GM21723 (cell line): ENCODE results near the gene ANO9.
"Not testable (repeated sequence)": the region's sequence is repeated elsewhere in the genome, so short reads cannot be mapped to it uniquely, and the experiment has no call there.

Experiments used
- ATAC-seq: cut with Tn5 transposase; IDR thresholded peaks from one replicate; pipeline ENCODE4 v1.9.1; 2021; ENCODE audit warnings: mild to moderate bottlenecking, moderate library complexity; ENCODE audit not compliant: unreplicated experiment

ANO9 gene

GRCh38 chr11:389369-389768, 52.4 kb downstream of the ANO9 start:
- not testable (repeated sequence) for ATAC-seq

DNA sequence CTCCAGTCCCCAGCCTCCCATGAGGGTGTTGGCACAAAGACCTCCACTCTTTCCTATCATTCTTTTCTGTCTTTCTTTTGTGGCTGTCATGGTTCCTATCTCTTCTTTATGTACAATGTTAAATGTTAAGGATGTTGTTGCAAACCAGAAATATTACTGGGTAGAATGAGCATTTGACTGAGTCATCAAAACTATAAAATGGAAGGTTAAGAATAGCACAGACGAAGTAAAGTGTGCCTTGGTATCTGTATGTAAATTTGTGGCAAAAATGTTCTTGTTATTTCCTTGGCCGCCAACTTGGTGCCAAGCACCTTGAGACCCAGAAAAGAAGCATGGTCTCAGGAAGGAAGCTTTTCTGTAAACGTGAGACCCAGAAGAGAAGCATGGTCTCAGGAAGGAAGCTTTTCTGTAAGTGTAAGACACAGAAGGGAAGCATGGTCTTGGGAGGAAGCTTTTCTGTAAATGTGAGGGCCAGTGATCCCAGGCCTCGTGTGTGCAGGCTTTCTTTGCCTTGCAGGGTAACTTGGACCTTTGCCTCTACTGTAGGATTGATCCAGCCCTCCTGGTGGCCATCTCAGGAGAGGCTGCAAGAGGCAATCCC, 54.5 kb downstream of the ANO9 start:
- ATAC-seq, result no peak

GRCh38 chr11:386483-386882, 55.3 kb downstream of the ANO9 start:
- no peak for ATAC-seq

DNA sequence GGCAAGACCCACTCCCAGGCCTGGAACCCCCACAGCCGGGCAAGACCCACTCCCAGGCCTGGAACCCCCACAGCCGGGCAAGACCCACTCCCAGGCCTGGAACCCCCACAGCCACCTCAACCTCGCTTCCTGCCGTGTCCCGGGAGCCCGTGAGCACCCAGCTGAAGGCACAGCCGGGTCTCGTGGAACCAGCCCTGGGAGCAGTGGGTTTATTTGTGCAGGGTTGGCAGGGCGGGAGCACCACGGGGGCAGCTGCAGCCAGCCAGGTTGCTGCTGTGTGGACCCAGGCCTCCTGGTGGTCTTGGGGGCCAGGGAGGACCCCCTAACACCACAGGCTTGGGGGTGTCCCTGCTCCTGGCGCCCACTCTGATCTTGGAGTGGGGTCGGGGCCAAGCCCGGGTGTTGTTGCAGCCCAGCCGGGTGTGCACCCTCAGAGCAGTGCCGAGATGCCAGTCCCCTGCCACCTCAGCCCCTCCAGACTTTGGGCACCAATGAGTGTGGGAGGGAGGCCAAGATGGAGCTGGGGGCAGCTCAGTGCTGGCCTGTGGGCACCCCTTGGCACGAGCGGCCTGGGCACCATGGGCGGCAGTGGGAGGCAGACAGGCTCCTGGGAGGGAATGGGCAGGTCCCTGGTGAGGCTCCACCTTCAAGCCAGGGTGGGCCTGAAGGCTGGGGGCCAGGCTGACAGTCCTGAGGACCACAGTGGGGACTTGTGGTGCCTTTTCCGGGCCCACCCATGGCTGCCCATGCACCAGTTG, 56.0 kb downstream of the ANO9 start:
- no peak for ATAC-seq

DNA sequence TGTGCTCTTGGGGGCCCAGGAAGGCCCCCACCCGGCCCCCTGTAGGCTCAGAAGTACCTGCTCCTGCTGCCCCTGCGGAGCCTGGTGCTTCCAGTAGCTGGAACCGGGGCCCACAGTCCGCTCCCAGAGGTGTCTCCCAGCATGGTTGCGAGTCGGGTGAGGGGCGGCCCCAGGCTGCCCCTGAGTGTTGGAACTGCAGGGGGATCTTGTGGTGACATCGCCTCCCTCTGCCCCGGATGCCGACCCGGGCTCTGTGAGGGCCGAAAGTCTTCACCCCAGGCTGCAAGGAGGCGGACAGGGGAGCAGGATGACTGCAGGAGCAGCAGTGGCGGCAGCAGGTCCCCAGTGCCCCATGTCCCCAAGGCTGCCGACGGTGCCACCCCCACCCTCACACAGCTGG, 57.3 kb downstream of the ANO9 start:
- no peak for ATAC-seq

DNA sequence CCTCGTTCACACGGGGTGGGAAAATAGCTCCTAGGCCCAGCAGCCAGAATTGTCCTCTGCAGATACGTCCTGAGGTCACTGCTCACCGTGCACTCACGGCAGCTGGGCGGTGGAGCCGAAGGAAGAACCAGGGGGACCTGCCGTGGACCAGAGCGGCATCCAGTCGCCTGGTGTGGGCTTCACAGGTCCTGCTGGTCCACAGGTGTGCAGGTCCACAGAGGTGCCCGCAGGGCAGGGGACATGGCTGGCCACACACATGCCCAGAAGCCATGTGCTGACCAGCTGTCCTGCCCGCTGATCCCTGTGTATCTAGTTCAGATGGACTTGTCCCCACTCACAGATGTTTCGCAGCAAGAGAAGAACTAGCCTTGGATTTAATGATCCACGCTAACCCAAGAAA, 58.4 kb downstream of the ANO9 start:
- no peak for ATAC-seq

GRCh38 chr11:382081-382629, 59.7 kb downstream of the ANO9 start:
- ATAC-seq, result no peak

GRCh38 chr11:381501-382072, 60.2 kb downstream of the ANO9 start:
- no peak for ATAC-seq

DNA sequence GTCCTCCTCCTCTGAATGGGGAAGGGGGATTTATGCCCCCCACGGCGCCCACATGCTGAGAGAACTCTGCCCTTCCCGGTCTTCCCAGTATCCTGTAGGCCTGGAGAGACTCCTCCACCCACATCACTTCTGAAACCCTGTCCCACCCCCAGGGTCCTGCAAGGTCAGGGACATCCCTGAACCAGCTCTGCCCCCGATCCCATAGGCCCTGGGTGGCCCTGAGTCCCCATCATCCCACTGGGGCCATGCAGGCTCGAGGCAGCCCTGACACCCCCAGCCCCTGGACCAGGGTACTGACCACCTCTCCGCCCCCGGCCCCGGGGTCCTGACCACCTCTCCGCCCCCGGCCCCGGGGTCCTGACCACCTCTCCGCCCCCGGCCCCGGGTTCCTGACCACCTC, 60.8 kb downstream of the ANO9 start:
- no peak for ATAC-seq

DNA sequence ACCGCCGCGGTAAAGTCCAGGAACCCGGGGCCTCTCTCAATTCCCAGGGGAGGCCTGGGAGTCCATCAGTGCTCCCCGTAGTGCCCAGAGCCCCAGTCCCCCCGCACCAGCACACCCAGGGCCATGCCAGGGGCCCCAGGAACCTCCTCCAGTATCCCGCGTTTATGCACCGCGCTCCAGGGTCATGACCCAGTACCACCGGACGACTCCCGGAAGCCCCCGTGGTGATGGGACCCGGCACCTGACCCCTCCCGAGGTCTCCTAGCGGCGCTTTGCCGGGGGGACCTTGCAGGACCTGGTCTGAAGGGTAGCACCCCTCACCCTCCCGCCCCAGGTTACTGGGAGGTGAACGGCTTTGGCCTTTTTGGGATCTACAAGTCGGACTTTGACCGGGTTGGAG, 61.3 kb downstream of the ANO9 start:
- ATAC-seq, result no peak

- no peak for ATAC-seq
These were observed 61.7 kb downstream of the ANO9 start for GRCh38 chr11:380095-380480.

DNA sequence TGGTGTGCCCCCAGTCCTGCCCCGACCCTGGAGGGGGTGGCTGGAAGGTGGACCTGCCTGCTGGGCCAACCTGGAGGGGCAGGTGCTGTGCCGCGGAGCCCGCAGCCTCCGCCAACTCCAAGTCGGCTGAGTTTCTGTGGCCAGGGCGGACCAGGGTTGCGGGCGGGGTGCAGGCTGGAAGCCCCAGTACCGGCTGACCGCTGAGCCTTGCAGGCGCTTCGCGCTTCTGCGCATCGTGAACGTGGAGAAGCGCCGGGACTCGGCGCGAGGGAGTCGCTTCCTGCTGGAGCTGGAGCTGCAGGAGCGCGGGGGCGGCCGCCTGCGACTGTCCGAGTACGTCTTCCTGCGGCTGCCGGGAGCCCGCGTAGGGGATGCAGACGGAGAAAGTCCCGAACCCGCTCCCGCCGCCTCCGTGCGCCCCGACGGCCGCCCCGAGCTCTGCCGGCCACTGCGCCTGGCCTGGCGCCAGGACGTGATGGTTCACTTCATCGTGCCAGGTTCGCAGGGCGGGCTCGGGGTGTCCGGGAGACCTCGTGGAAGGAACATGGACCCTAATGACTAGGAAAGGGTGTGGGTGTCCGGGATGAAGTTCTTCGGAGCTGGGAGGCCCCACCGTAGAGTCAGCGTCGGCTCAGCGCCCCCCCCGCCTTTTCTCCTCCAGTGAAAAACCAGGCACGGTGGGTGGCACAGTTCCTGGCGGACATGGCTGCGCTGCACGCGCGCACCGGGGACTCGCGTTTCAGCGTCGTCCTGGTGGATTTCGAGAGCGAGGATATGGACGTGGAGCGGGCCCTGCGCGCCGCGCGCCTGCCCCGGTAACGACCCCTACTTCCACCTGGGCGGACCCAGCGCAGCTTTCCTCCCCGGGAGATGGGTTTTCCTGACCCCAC, 62.4 kb downstream of the ANO9 start:
- ATAC-seq, result no peak

DNA sequence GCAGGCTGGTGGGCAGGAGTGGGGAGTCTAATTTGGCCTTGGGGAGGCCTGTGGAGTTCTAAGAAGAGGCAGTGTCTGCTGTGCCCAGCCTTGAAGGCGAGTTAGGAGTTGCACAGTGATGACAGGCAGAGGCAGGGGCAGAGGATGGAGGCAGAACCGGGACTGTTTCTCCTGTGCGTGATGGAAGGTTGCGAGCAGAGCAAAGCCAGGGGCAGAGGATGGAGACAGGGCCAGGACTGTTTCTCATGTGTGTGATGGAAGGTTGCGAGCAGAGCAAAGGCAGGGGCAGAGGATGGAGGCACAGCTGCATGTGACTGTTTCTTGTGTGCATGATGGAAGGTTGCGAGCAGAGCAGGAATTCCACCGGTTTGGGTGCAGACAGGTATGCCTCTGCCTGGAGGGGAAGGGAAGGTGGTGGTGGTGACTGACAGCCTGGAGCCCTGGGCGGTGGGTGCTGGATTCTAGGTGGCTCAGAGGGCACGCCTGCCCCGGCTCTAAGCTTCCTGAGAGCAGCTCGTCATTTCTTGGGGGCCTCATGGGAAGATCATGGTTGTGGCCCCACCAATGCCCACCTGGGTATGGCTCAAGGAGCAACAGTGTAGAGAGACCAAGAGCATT, 63.8 kb downstream of the ANO9 start:
- no peak for ATAC-seq

DNA sequence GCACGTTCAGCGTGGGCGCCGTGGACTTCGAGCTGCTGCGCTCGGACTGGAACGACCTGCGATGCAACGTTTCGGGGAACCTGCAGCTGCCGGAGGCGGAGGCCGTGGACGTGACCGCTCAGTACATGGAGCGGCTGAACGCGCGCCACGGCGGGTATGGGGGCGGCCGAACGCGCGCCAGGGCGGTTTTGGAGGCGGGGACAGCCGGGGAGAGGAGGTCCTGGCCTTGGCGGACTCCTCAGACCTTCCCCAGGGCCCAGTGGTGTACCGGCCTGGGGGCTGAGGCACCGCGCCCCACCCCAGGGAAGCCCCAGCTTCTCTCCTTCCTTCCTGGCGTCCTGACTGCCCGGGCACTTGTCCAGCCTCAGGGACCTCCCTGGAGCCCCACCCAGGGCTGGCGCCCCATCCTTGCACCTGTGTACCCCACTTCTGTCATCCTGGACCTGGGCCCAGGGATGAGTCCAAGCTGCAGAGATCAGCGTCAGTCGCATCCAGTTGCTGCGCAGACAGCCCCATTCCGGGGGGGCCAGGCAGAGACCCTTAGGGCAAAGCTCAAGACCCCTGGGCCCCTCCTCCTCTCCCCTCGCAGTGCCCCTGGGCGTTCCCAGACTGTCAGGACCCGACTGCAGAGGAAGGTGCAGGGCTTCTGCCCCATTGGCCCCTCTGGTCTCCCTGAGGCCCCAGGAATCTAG, 64.5 kb downstream of the ANO9 start:
- no peak for ATAC-seq

DNA sequence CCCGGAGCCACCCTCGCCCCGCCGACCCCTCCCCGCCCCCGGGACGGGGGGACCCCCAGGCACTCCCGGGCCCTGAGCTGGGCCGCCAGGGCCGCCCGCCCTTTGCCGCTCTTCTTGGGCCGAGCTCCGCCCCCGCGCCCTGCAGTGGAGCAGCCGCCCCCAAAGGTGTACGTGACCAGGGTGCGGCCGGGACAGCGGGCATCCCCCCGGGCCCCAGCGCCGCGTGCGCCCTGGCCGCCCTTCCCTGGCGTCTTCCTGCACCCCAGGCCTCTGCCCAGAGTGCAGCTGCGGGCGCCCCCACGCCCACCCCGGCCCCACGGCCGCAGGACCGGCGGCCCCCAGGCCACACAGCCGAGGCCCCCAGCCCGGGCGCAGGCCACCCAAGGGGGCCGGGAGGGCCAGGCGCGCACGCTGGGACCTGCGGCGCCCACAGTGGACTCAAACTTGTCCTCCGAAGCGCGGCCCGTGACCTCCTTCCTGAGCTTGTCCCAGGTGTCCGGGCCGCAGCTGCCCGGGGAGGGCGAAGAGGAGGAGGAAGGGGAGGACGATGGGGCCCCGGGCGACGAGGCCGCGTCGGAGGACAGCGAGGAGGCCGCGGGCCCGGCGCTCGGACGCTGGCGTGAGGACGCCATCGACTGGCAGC, 65.2 kb downstream of the ANO9 start:
- no peak for ATAC-seq

- no peak for ATAC-seq
These were observed 66.5 kb downstream of the ANO9 start for GRCh38 chr11:375065-376025.

GRCh38 chr11:373716-374551, 67.9 kb downstream of the ANO9 start:
- no peak for ATAC-seq
